Activated CD8-positive, alpha-beta memory T cell treated with anti-CD3 and anti-CD28 coated beads for 24 hours (primary cell): ENCODE data around the gene ST6GAL1.

Experiments used
- DNase-seq: peaks from one replicate; pipeline ENCODE4 v3.0.0-alpha.2; 2020

The ST6GAL1 gene

DNA sequence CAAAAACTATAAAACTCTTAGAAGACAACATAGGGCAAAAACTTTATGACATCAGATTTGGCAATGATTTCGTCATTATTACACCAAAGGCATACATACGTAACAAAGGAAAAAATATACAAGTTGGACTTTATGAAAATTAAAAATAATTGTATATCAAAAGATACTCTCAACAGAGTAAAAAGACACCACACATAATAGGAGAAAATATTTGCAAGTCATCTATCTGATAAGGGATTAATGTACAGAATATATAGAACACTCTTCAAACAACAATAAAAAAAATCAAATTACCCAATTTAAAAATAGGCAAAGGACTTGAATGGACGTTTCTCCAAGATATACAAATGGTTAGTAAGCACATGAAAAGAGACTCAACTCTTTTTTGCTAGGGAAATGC, 131.4 kb downstream of the ST6GAL1 start:
- DNase-seq, result no peak

DNA sequence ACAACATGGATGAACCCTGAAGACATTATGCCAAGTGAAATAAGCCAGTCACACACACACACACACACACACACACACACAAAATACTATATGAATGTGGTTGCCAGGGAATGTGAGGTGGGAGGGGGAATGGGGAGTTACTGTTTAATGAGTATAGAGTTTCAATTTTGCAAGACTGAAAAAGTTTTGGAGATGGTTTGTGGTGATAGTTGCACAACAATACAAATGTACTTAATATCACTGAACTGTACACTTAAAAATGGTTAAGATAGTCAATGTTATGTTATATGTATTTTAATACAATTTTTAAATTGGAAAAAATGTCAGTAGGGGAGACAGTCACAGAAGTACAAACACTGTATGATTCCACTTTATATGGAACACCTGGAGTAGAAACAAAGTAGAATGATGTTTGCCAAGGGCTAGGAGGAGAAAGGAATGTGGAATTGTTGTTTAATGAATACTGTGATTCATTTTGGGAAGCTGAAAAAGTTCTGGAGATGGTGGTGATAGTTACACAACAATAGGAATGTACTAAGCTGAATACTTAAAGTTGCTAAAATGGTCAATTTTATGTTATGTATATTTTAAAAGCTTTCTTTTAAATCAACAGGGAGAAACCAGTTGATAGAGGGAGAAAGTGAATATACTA, 132.3 kb downstream of the ST6GAL1 start:
- DNase-seq, result no peak

DNA sequence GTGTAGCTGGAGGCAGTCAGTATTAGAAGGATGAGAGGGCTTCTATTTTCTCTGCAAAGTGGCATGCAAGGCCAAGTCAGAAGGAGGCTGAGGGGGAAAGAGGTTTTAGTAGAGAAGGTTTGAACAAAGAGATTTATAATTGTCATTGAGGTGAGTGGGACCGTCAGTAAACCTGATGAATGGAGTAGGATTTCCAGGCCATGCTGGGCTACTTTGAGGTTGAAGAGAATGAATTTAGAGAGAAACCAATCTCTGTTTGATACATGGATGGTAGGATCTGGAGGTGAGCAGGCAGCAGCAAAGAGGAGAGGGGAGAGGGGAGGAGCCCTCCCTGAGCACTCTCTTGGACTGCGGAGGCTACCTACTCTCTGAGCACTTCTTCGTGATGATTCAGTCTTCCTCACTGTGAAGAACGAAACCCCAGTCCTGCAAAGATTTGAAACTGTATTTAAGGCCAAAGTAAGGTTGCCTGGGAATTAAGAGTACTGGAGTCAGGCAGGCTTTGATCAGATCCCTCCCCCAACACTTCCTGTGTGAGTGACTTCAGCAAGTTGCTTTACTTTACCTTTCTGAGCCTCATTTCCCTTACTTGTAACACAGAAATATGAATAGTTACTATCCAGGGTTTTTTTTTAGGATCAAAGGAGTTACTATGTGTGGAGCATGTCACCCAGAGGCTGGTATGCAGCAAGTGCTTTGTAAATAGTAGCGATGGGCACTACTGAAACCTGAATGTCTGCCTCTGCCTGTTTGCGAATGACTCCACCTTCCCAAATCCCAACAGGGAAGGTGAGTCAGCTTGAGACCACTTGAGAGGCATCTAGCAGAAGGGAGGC, 133.2 kb downstream of the ST6GAL1 start:
- DNase-seq, result no peak

DNA sequence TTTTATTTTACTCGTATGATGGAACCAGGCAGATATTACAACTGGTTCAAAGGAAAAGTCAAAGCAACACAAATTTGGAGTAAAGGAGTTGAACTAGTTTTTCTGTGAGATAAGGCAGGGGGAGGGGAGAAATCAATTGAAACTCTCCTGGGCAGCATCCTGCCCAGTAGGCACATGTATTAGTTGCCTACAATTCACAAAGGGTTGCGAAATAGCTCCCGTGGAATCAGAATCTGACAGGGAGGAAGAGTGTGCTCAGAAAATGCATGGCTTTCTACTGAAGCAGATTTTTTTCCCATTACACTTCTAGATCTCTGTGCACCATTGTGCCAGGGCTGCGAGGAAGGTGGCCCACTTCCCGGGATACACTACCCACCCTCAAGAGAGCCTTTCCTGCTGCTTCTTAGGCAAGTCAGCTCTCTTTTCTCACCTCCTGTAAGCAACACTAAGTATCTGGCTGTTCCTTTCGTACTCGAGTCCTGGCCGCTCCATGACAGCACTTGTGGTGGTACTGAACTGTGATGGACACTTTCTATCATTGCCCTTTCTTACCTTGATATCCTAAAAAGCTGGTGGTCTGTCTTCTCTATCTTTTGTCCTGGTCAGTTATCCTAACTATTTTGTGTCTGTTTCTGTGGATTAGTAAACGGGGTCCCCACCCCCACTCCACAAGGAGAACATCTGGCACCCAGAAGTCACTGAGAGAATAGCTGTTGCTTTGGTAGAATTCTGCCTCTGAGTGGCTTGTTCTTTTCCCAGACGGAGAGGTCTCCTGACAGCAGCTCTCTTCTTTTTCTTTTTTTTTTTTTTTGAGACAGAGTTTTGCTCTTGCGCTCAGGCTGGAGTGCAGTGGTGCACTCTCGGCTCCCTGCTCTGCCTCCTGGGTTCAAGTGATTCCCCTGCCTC, 134.1 kb downstream of the ST6GAL1 start:
- no peak for DNase-seq

DNA sequence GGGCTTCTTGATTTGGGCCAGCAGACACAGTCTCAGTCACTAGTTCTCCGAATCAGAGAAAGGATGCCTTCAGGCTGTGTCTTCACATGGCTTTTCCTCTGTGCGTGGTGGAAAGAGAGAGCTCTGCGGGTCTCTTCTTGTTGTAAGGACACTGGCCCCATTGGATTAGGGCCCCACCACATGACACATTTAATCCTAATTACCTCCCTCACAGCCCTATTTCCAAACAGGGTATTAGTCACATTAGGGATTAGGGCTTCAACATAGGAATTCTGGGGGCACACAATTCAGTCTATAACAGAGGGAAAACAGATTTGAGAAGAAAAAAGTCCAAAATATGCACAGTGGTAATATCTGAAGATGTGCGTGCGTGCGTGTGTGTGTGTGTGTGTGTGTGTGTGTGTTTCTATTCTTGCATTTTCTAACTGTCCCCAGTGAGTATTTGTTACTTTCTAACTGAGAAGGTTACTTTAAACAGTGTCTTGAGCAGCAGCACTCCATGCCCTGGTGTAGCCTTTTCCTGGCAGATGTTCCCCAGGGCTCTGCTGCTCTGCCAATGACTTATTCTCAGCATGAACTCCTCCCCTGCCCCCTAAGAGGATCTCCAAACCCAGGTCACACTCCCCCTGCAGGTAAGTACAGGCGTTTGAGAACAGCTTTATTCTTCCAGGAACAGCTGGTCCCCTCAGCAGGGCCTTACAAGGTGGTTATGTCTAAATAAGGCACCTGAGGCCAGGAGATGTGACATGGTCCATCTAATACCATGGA, 136.1 kb downstream of the ST6GAL1 start:
- DNase-seq, result peak; percentile 66

DNA sequence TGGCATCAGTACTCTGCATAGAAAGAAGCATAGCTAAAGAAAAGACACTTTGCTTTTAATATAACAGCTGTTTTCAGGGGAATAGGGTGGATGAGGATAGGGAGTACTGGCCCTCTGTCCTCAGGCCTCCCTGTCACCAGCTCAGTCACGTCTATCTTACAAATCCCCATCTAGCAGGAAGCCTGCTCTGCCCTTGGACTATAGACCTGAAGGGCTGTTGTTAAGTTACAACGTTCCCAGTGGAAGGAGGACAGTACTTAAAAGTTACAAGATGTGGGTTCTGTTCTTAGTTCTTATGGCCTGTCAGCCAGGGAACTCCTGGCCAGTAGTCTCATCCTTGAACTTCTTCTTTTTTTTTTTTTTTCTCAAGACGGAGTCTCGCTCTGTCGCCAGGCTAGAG, 138.5 kb downstream of the ST6GAL1 start:
- no peak for DNase-seq

DNA sequence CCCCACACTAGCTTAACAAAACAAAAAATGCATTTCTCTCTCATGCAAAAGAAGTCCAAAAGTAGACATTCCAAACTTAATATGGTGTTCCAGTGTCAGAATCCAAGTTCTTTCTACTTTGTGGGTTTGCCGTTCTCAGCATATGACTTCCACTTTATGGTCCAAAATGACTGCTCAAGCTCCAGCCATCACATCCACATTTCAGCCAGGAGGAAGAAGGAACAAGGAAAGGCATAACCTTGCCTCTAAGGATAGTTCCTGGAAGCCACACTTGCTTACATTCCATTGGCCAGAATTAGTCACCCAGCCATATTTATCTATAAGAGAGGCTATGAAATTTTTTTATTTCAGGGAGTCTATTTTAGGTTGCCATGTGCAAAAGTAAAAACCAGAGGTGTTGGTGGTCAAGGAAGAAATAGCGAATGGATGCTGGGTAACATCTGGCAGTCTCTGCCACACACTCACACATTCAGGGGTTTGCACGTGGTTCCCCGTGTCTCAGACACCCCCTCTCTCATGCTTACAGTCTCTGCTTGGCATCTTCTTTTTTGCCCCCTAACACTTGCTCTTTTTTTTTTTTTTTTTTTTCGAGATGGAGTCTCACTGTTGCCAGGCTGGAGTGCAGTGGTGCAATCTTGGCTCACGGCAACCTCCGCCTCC, 139.7 kb downstream of the ST6GAL1 start:
- no peak for DNase-seq

DNA sequence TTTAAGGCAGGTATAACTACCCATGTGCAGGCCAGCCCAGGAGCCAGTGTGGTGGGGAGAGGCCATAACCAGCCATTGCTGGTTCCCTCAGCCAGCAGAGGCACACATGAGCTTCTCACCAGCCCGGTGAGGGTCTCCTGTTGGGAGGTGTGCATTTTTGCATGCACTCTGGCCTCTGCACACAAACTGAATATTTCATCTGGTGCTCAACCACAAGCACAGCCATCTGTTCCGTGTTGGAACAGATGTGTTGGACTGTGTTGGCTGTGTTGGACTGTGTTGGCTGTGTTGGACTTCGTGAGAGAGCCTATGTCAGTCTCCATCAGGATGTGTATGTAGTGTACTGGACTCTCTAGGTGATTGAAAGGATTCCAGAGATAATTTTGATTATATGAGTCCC, 141.8 kb downstream of the ST6GAL1 start:
- DNase-seq, result no peak

DNA sequence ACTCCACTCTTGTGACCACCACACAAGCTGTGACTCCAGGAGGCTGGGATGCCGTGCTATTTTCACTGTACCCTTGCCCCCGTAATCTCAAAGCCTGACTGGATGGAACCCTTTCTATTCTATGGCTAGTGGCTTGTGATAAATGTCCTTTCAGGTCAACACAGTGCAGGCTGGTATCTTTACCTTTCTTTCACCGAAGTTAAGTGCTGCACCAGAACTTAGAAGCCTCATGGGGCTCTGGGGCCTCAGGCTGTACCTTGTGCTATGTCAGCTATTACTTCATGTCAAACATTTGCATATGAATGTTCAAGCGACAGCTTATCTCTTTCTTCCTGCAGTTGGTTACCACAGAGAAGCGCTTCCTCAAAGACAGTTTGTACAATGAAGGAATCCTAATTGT, 142.2 kb downstream of the ST6GAL1 start:
- no peak for DNase-seq

DNA sequence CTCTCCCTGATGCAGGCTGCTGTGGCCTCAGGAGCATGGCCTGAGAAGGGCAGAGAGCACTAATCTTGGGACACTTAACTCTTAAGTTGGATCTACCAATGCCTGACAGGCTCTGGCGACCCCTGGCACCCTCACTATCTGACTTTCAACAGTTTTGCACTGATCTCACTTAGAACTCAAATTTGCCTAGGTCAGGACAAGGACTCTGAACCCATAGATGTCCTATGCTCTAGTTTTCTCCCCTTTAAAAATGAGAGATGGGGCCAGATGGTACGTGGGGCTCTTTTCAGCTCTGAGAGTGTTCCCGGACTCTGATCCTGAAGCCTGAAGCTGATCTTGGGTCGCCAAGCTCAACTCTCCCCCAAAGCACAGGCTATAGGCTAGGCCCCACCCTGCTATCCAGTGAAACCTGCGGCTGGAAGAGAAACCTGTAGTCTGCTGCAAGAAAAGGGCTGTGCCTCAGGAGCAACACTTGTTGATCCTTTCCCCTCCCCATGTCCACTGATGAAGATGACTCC, 143.3 kb downstream of the ST6GAL1 start:
- DNase-seq, result no peak

DNA sequence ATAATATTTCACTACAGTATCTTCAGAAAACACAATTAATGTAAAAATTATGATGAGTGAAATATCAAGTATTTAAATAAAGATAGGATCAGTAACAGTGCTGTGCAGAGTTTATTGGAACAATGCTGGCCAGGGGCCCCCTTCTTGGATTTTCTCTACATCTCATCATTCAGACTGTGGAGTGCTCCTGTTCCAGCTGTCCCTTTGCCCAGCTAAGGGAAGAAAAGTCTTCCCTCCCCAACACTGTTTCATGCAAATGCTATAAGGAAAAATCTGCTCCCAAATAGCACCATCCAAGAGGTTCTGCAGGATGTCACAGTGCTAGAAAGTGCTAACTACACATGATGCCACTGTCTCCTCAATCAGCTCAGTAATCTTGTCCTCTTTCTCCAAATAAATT, 144.5 kb downstream of the ST6GAL1 start:
- no peak for DNase-seq

DNA sequence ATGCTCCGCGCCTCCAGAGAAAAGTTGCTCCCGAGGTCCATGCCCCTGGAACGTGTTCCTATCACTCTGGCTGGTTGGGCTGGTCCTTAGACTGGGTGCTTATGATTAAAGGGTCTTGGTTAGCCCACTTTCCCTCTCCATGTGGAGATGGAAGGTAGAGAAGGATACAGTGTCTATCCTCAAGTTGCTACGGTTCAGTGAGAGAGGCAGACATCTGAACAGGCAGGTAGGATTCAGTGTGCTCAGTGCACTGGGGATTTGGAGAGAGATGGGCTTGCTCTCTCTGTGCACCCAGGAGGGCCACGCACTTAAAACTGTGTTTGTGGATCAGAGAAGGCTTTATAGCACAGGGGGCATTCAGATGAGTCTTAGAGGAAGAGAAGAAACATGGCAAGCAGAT, 146.0 kb downstream of the ST6GAL1 start:
- DNase-seq, result no peak

DNA sequence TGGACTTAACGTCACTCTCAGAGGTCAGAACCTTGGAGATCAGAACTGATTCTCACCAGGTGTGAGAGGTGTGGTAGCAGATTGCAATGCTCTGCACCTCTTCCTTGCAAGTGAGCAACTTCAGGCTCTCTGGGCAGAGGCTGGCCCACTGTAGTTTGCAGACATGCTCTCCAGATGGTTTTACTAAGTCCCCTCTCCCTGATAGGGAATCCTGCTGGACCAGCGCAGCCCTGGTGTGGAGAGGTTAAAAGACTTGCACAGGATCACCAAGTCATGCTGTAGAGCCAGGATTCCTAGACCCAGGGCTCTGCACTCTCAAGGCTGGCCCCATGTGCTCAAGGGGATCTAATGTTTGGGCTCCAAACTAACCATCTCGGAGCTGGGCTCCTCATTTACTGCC, 146.8 kb downstream of the ST6GAL1 start:
- DNase-seq, result no peak

DNA sequence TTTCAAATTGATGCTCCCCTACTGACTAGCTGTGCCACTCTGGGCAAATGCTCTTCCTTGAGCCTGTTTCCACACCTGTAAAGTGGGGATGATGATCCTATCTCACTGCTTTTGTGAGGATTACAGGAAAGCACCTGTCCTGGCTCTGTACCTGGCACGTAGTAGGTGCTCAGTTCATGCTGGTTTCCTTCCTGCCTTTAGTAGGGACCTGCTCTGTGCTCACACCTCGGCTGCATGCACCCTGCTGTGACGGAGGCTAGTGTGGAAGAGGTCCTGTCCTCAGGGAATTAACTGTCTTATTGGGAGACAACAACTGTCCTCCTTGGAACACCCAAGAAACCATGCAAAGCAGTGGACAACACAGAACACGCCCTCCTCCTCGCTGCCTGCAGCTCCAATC, 147.2 kb downstream of the ST6GAL1 start:
- DNase-seq, result no peak

DNA sequence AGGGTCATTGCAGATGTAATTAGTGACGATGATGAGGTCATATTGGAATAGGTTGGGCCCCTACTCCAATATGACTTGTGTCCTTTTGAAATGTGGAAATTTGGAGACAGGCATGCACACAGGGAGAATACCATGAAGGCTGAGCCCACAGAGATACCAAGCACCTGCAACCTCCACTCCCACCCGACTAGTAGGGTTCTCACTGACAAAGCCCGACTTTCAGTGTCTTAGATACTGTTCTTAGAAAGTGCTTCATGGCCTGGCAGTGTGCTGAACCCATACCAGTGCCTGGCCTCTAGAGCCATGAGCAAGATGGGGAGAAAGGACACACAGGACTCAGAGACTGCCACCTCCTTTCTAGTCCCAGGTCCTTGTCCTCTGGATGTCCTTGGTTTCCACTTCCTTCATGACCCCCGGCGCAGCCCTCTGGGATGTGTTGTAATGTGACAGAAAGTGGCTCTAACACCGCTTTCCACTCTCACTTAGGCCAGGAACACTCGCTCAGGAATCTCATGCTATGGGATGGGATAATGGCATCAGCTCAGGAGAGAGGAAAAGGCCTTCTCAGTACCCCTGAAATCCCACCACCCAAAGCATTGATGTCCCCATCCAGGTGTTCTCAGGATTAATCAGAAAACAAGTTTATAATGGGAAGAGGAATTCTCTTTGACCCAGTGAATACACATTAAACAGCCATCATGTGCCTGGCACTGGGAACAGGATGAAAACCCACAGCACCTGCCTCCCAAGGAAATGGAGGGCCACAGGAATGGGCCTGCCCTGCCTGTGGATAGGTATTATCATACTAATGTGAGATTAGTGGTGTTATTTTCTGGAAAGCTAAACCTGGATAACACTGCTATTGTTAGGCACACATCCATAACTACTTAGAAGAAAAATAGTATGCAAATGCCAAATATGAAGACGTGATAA, 149.0 kb downstream of the ST6GAL1 start:
- DNase-seq, result no peak

DNA sequence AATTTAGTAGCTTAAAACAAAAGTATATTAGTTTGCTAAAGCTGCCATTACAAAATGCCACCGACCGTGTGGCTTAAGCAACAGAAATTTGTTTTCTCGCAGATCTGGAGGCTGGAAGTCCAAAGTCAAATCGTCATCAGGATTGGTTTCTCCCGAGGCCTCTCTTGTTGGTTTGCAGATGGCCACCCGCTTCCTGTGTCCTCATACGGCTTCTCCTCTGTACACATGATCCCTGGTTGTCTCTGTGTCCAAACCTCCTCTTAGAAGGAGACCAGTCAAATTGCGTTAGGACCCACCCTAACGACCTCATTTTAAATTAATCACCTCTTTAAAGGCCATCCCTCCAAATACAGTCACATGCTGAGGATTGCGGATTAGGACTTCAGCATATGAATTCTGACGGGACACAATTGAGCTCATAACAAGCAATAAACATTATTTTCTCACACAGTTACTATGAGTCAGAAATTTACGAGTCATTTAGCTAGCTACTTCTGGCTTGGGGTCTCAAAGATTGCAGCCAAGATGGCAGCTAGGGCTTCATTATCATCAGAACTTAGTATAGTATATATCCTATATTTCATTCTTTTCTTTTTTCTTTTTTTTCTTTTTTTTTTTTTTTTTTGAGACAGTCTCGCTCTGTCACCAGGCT, 150.6 kb downstream of the ST6GAL1 start:
- no peak for DNase-seq

DNA sequence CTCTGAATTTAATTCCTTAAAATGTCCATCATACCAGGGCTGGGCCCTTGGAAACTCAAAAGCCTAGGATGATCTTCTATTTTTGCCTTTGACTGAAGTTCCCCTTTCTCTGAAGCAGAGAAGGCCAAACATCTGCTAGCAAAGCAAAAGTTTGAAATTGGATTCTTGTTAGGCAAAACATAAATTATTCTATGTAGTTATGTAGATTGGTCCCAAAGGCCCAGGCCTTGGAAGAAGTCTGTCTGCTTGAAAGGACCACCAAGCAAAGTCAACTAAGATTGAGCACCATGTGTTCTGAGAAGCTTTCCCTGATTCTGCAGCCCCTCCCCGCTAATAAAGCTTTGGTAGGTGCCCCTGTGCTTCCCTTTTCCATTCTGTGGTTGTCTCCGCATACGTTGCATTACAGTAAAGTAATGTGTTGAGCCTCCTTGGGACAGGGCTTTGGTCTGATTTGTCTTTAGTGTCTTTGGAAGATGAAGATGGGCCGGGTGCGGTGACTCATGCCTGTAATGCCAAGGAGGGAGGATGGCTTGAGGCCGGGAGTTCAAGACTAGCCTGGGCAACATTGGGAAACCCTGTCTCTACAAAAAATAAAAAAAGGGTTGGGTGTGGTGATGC, 152.5 kb downstream of the ST6GAL1 start:
- no peak for DNase-seq

DNA sequence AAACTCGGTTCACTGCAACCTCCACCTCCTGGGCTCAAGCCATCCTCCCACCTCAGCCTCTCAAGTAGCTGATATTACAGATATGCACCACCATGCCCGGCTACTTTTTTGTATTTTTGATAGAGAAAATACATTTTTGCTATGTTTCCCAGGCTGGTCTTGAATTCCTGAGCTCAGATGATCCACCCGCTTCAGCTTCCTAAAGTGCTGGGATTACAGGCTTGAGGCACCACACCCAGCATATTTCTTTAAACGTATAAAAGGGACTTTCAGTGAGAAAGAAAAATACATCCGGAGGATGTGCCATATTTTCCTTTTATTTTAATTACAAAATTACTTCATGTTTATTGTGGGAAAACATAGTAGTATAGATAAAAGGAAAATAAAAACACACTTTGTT, 153.8 kb downstream of the ST6GAL1 start:
- DNase-seq, result no peak

DNA sequence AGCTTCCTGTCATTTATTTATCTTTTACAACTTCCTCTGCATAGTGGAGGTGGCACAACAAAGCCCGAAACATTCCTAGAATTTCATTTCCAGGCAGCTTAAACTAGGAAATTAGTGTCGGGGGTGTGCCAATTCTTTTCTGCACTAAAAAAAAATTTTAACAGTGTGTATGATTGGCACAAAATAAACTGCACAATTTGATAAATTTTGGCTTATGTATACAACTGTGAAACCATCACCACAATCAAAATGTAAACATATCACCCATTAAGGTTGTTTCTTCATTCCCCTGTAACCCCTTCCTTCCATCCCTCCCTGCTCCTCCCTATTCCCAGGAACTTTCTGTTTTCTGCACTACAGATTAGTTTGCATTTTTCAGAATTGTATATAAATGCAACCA, 154.3 kb downstream of the ST6GAL1 start:
- no peak for DNase-seq
